PFSK-1 (cell line): ENCODE measurements around the gene VPS37C.

Experiments
- FOXP2 ChIP-seq: optimal IDR thresholded peaks from 2 replicates; pipeline ENCODE3; 2011; ENCODE audit warnings: borderline replicate concordance, control low read depth, inconsistent platforms; ENCODE audit not compliant: insufficient read depth; ENCODE audit errors: extremely low read length, extremely low read depth
- POLR2AphosphoS5 ChIP-seq: IDR thresholded peaks from 2 replicates; pipeline ENCODE4 v1.6.1; 2012; ENCODE audit warnings: low read depth, mild to moderate bottlenecking, control low read depth, low read length, moderate library complexity
- REST ChIP-seq, 2 experiments: IDR thresholded peaks; 2 replicates each; pipeline versions ENCODE4 v1.6.1 to v1.8.0; 2011 to 2012; ENCODE audit warnings: low read depth in 2 of 2, low read length in 2 of 2, control low read depth in 1 of 2, inconsistent platforms in 1 of 2, mild to moderate bottlenecking in 1 of 2, moderate library complexity in 1 of 2; ENCODE audit not compliant: insufficient read depth in 1 of 2
- SIN3A ChIP-seq: IDR thresholded peaks from 2 replicates; pipeline ENCODE4 v1.6.1; 2012; ENCODE audit warnings: mild to moderate bottlenecking, low read length, moderate library complexity, borderline replicate concordance; ENCODE audit not compliant: insufficient read depth
- TAF1 ChIP-seq: IDR thresholded peaks from 2 replicates; pipeline ENCODE4 v1.6.1; 2012; ENCODE audit warnings: low read length, control low read depth, borderline replicate concordance; ENCODE audit not compliant: insufficient read depth

DNA sequence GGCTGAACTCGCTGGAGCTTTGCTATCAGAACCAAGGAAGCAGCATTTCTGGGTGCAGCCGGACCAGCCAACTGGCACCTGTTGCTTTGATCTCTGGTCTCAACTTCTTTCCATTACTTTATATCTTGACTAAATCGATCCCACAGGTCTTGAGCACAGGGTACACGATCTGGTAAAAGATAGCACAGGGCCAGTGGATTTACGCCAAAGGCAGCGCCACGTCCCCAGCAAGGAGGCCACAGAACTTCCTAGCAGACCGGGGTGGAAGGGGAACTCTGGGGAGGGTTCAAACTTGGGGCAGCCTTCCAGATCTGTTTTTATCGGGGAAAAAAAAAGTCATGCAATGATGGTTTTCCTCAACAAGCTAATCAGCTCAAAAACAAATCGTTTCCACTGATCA, 14.0 kb downstream of the VPS37C start:
- TF ChIP-seq TAF1 (no peak), POLR2AphosphoS5 (no peak), REST (IDR thresholded peaks at IDR 0.05; ENCODE audit: insufficient read depth in 1 of 2, low read depth in 2 of 2, low read length in 2 of 2) (no peak), SIN3A (no peak), FOXP2 (no peak)
